ENCODE data around the gene CBR3. TPM values are rescaled to one million over a fixed set of nuclear protein-coding genes. Genes with fewer than 3 reads are reported as not detected.

Gene CBR3
- total and polyA plus RNA-seq, 2 experiments from 2014 or later: 4.6 to 8.7 TPM

DNA sequence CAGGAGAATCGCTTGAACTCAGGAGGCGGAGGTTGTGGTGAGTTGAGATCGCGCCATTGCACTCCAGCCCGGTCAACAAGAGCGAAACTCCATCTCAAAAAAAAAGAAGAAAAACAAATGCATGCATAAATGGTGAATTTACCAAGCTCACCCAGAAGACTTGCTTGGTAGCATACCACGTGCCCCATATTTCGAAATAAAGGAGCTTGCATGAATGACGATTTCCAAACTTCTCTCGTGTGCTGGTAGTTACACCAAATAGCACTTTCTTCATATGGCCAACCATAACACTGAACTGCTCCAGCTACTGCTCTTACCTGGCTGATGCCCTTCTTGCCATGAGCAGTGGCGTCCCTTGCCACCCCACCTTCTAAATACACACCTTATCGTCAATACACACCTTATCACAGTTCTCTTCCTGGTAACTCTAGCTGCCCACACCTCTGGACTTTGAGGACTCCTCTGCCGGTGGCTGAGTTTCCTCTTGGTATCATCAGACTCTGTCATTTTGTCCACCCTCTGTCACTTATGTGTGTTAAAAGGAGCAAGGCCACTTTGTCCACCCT is 24.6 kb downstream of the CBR3 start:
- H4K20me1 ChIP-seq (replicated peaks; ENCODE audit: insufficient read depth): peaks cover 3% of the 10 kb centered on the region; the same call in 1 of the 2 replicates
- H3K4me2 ChIP-seq: no peak overlapping the region
- DNase-seq (ENCODE audit: low spot score) (no peak), ATAC-seq (no peak)
- no peak overlapping the region for H3K27ac ChIP-seq (ENCODE audit: low read depth)
- H3K79me2 ChIP-seq (replicated peaks; ENCODE audit: insufficient read depth): no peaks in the 10 kb centered on the region
- peaks cover 7% of the 10 kb centered on the region for H3K4me1 ChIP-seq (ENCODE audit: insufficient read depth)
- H3K9me3 Mint-ChIP-seq: no peaks in the 10 kb centered on the region
- H3K4me1 Mint-ChIP-seq: peaks cover 6% of the 10 kb centered on the region; the same call in 2 of the 3 replicates
- H3K4me3 ChIP-seq: no peak overlapping the region
- H3K27ac Mint-ChIP-seq: no peak overlapping the region
- TF ChIP-seq, protein P1, sequence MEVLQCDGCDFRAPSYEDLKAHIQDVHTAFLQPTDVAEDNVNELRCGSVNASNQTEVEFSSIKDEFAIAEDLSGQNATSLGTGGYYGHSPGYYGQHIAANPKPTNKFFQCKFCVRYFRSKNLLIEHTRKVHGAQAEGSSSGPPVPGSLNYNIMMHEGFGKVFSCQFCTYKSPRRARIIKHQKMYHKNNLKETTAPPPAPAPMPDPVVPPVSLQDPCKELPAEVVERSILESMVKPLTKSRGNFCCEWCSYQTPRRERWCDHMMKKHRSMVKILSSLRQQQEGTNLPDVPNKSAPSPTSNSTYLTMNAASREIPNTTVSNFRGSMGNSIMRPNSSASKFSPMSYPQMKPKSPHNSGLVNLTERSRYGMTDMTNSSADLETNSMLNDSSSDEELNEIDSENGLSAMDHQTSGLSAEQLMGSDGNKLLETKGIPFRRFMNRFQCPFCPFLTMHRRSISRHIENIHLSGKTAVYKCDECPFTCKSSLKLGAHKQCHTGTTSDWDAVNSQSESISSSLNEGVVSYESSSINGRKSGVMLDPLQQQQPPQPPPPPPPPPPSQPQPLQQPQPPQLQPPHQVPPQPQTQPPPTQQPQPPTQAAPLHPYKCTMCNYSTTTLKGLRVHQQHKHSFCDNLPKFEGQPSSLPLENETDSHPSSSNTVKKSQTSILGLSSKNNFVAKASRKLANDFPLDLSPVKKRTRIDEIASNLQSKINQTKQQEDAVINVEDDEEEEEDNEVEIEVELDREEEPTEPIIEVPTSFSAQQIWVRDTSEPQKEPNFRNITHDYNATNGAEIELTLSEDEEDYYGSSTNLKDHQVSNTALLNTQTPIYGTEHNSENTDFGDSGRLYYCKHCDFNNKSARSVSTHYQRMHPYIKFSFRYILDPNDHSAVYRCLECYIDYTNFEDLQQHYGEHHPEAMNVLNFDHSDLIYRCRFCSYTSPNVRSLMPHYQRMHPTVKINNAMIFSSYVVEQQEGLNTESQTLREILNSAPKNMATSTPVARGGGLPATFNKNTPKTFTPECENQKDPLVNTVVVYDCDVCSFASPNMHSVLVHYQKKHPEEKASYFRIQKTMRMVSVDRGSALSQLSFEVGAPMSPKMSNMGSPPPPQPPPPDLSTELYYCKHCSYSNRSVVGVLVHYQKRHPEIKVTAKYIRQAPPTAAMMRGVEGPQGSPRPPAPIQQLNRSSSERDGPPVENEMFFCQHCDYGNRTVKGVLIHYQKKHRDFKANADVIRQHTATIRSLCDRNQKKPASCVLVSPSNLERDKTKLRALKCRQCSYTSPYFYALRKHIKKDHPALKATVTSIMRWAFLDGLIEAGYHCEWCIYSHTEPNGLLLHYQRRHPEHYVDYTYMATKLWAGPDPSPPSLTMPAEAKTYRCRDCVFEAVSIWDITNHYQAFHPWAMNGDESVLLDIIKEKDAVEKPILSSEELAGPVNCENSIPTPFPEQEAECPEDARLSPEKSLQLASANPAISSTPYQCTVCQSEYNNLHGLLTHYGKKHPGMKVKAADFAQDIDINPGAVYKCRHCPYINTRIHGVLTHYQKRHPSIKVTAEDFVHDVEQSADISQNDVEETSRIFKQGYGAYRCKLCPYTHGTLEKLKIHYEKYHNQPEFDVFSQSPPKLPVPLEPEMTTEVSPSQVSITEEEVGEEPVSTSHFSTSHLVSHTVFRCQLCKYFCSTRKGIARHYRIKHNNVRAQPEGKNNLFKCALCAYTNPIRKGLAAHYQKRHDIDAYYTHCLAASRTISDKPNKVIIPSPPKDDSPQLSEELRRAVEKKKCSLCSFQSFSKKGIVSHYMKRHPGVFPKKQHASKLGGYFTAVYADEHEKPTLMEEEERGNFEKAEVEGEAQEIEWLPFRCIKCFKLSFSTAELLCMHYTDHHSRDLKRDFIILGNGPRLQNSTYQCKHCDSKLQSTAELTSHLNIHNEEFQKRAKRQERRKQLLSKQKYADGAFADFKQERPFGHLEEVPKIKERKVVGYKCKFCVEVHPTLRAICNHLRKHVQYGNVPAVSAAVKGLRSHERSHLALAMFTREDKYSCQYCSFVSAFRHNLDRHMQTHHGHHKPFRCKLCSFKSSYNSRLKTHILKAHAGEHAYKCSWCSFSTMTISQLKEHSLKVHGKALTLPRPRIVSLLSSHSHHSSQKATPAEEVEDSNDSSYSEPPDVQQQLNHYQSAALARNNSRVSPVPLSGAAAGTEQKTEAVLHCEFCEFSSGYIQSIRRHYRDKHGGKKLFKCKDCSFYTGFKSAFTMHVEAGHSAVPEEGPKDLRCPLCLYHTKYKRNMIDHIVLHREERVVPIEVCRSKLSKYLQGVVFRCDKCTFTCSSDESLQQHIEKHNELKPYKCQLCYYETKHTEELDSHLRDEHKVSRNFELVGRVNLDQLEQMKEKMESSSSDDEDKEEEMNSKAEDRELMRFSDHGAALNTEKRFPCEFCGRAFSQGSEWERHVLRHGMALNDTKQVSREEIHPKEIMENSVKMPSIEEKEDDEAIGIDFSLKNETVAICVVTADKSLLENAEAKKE (CRISPR knock-in tag; IDR thresholded peaks at IDR 0.05): no peak
- no peak for TF ChIP-seq ZNF114 (CRISPR knock-in tag; IDR thresholded peaks at IDR 0.05)
- no peak for TF ChIP-seq NANOG (IDR thresholded peaks at IDR 0.05; ENCODE audit: borderline replicate concordance)
- TF ChIP-seq, protein P2, sequence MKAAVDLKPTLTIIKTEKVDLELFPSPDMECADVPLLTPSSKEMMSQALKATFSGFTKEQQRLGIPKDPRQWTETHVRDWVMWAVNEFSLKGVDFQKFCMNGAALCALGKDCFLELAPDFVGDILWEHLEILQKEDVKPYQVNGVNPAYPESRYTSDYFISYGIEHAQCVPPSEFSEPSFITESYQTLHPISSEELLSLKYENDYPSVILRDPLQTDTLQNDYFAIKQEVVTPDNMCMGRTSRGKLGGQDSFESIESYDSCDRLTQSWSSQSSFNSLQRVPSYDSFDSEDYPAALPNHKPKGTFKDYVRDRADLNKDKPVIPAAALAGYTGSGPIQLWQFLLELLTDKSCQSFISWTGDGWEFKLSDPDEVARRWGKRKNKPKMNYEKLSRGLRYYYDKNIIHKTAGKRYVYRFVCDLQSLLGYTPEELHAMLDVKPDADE (IDR thresholded peaks at IDR 0.05): no peak
- TF ChIP-seq EZH2 (IDR thresholded peaks at IDR 0.05; ENCODE audit: low read depth, unreplicated experiment): no peak
- TF ChIP-seq POLR2AphosphoS5 (IDR thresholded peaks at IDR 0.05; ENCODE audit: low read depth): no peak
- TF ChIP-seq, protein P3, sequence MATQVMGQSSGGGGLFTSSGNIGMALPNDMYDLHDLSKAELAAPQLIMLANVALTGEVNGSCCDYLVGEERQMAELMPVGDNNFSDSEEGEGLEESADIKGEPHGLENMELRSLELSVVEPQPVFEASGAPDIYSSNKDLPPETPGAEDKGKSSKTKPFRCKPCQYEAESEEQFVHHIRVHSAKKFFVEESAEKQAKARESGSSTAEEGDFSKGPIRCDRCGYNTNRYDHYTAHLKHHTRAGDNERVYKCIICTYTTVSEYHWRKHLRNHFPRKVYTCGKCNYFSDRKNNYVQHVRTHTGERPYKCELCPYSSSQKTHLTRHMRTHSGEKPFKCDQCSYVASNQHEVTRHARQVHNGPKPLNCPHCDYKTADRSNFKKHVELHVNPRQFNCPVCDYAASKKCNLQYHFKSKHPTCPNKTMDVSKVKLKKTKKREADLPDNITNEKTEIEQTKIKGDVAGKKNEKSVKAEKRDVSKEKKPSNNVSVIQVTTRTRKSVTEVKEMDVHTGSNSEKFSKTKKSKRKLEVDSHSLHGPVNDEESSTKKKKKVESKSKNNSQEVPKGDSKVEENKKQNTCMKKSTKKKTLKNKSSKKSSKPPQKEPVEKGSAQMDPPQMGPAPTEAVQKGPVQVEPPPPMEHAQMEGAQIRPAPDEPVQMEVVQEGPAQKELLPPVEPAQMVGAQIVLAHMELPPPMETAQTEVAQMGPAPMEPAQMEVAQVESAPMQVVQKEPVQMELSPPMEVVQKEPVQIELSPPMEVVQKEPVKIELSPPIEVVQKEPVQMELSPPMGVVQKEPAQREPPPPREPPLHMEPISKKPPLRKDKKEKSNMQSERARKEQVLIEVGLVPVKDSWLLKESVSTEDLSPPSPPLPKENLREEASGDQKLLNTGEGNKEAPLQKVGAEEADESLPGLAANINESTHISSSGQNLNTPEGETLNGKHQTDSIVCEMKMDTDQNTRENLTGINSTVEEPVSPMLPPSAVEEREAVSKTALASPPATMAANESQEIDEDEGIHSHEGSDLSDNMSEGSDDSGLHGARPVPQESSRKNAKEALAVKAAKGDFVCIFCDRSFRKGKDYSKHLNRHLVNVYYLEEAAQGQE (IDR thresholded peaks at IDR 0.05; ENCODE audit: unreplicated experiment): no peak
- TF ChIP-seq ZNF331 (CRISPR knock-in tag; IDR thresholded peaks at IDR 0.05; ENCODE audit: low read depth): no peak
- no peak for TF ChIP-seq EZH2phosphoT487 (IDR thresholded peaks at IDR 0.05; ENCODE audit: unreplicated experiment)
- TF ChIP-seq CREB1 (CRISPR knock-in tag; IDR thresholded peaks at IDR 0.05; ENCODE audit: low read depth): no peak
- TF ChIP-seq, protein P4, sequence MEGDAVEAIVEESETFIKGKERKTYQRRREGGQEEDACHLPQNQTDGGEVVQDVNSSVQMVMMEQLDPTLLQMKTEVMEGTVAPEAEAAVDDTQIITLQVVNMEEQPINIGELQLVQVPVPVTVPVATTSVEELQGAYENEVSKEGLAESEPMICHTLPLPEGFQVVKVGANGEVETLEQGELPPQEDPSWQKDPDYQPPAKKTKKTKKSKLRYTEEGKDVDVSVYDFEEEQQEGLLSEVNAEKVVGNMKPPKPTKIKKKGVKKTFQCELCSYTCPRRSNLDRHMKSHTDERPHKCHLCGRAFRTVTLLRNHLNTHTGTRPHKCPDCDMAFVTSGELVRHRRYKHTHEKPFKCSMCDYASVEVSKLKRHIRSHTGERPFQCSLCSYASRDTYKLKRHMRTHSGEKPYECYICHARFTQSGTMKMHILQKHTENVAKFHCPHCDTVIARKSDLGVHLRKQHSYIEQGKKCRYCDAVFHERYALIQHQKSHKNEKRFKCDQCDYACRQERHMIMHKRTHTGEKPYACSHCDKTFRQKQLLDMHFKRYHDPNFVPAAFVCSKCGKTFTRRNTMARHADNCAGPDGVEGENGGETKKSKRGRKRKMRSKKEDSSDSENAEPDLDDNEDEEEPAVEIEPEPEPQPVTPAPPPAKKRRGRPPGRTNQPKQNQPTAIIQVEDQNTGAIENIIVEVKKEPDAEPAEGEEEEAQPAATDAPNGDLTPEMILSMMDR (conservative IDR thresholded peaks at IDR 0.05; ENCODE audit: low read depth in 2 of 2): no peak
- TF ChIP-seq STAT1 (IDR thresholded peaks at IDR 0.05; ENCODE audit: unreplicated experiment): no peak
- TF ChIP-seq JUNB (IDR thresholded peaks at IDR 0.05; ENCODE audit: unreplicated experiment): no peak
- H3K36me3 Mint-ChIP-seq (ENCODE audit: low read depth): no peaks in the 10 kb centered on the region
- peaks cover 19% of the 10 kb centered on the region for H3K27me3 Mint-ChIP-seq (ENCODE audit: insufficient read depth, low read depth, poor library complexity)
- peaks cover 4% of the 10 kb centered on the region; the same call in 1 of the 2 replicates for H3F3A ChIP-seq (replicated peaks; ENCODE audit: low read depth)
- no peak overlapping the region for H2AFZ ChIP-seq
- no peaks in the 10 kb centered on the region for H3K36me3 ChIP-seq (ENCODE audit: insufficient read depth)
- no peaks in the 10 kb centered on the region for H3K9me2 ChIP-seq (ENCODE audit: insufficient read depth)
- H3K4me3 Mint-ChIP-seq: no peak overlapping the region
- H3K27me3 ChIP-seq (ENCODE audit: insufficient read depth): peaks cover 26% of the 10 kb centered on the region

All from GM23338 (cell line).